ENCODE results near the gene ARHGAP31.
A peak's percentile ranks its signal among the peaks of the same experiment; 100 is the strongest.
"Not testable (repeated sequence)": the region's sequence is repeated elsewhere in the genome, so short reads cannot be mapped to it uniquely, and the experiment has no call there.

ARHGAP31 gene, protein sequence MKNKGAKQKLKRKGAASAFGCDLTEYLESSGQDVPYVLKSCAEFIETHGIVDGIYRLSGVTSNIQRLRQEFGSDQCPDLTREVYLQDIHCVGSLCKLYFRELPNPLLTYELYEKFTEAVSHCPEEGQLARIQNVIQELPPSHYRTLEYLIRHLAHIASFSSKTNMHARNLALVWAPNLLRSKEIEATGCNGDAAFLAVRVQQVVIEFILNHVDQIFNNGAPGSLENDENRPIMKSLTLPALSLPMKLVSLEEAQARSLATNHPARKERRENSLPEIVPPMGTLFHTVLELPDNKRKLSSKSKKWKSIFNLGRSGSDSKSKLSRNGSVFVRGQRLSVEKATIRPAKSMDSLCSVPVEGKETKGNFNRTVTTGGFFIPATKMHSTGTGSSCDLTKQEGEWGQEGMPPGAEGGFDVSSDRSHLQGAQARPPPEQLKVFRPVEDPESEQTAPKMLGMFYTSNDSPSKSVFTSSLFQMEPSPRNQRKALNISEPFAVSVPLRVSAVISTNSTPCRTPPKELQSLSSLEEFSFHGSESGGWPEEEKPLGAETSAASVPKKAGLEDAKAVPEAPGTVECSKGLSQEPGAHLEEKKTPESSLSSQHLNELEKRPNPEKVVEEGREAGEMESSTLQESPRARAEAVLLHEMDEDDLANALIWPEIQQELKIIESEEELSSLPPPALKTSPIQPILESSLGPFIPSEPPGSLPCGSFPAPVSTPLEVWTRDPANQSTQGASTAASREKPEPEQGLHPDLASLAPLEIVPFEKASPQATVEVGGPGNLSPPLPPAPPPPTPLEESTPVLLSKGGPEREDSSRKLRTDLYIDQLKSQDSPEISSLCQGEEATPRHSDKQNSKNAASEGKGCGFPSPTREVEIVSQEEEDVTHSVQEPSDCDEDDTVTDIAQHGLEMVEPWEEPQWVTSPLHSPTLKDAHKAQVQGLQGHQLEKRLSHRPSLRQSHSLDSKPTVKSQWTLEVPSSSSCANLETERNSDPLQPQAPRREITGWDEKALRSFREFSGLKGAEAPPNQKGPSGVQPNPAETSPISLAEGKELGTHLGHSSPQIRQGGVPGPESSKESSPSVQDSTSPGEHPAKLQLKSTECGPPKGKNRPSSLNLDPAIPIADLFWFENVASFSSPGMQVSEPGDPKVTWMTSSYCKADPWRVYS (N-terminal part only)

DNA sequence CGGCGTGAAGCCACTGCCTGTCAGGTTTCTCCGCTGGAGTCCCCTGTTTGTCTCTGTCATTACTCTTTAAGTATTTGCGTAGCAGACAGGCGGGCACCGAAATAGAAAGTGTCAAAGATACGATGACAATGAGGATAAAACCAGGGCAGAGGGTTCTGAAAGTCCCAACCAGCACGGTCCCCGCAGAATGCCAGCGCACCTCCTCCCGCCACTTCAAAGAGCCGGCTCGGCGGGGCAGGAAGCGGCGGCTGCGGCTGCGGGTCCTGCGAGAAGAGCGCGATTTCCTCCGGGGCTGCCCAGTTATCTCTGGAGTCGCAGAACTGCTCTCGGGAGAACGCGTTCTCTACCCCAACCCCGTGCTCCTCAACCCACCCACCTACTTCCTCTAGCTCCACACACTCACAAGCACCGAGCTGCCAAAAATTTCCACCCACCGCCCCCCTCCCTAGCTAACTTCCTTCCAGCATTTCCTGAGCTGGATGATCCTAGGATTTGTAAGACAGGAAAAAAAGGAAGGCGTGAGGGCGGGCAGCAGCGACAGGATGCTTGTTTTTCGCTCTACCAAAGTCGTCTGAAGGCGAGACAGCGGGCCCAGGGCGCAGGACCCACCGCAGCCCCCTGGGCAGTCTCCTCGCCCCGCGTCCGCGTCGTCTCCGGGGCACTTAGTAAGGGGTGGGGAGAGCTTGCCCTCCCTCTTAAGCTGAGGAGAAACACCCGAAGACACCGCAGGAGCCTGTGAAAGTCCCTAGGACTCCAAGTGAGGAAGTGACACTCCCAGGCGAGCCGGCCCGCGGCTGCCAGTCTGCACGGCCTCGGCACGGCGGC, at the start of gene ARHGAP31:
Gene ARHGAP31 (plus strand): TSS at position 513 of the 825 bp plus-strand sequence. CDS start 522 bp downstream, outside the sequence.
- DNase-seq (ENCODE audit: low read depth), result peak; percentile 81

- no peak for DNase-seq (ENCODE audit: low read depth)
Measured at GRCh38 chr3:119245778-119246177, 48.4 kb upstream of the ARHGAP31 start.

DNA sequence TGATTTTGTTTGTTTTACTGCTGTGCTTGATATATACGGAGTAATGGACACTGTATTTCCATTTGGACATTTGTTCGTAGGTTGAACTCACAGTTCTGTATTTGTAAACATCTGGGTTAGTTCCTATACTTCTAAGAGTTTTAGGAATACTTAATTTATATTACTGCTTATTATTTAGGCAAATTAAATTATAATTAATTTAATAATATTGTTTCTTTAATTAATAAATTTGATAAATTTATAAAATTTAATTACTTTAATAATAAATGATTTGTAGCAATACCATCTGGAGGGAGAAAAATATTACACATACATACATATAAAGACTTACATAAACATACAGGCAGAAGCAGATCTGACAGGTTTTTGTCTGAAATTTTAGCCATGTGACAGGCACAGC, 39.0 kb upstream of the ARHGAP31 start:
- DNase-seq (ENCODE audit: low read depth), result no peak

DNA sequence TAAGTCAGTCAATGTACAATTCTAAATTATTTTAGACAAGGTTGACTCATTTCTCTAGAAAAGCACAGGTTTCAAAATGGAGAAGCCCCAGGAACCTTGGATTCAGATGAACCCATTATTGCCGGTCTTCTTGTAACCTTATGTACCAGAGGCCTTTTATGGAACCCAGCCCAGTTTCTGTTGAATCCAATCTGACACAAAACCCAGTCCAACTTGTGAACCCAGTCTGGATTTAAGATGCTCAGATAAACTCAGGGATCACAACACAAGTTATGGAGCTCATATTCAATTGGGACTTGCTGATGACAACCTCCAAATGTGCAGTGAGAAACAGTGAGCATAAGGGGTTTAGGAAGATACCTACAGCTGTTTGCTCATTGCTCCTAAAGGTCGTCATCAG, 37.1 kb upstream of the ARHGAP31 start:
- no peak for DNase-seq (ENCODE audit: low read depth)

DNA sequence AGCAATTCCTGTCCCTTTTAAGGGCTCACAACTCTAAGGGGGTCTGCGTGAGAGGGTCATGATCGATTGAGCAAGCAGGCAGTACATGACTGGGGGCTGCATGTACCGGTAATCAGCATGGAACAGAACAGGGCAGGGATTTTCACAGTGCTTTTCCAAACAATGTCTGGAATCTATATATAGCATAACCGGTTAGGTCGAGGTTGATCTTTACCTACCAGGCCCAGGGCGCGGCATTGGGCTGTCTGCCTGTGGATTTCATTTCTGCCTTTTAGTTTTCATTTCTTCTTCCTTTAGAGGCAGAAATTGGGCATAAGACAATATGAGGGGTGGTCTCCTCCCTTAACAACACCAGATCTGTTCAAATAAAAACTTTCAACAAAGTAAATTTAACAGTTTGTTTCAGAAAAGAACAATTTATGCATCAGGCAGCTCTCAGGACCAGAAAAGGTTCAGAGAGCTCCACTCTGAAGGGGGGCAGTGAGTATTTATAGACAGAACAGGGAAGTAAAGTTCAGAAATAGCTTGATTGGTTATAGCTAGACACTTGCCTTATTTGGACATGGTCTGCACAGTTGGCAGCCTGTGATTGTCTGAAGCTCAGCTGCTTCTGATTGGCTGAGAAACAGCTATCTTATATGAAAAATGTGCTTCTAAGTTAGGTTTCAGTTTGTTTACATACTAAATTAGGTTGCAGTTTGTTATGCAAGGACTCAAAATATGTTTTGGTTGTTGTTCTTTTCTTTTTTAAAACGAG, 36.4 kb upstream of the ARHGAP31 start:
- DNase-seq (ENCODE audit: low read depth), result peak; percentile 62

GRCh38 chr3:119258915-119259314, 35.3 kb upstream of the ARHGAP31 start:
- peak; percentile 4 for DNase-seq (ENCODE audit: low read depth)

GRCh38 chr3:119259821-119260220, 34.4 kb upstream of the ARHGAP31 start:
- DNase-seq (ENCODE audit: low read depth), result no peak

GRCh38 chr3:119261055-119261454, 33.1 kb upstream of the ARHGAP31 start:
- DNase-seq (ENCODE audit: low read depth), result no peak

- not testable (repeated sequence) for DNase-seq (ENCODE audit: low read depth)
Measured at GRCh38 chr3:119270212-119270611, 24.0 kb upstream of the ARHGAP31 start.

GRCh38 chr3:119276680-119277079, 17.5 kb upstream of the ARHGAP31 start:
- peak; percentile 29 for DNase-seq (ENCODE audit: low read depth)

- DNase-seq (ENCODE audit: low read depth), result no peak
Measured at GRCh38 chr3:119279101-119279554, 15.1 kb upstream of the ARHGAP31 start.

- DNase-seq (ENCODE audit: low read depth), result no peak
Measured at GRCh38 chr3:119279584-119280243, 14.5 kb upstream of the ARHGAP31 start.

- no peak for DNase-seq (ENCODE audit: low read depth)
Measured at GRCh38 chr3:119288669-119289403, 5.3 kb upstream of the ARHGAP31 start.

- DNase-seq (ENCODE audit: low read depth), result no peak
Measured at GRCh38 chr3:119289404-119289770, 4.8 kb upstream of the ARHGAP31 start.

- no peak for DNase-seq (ENCODE audit: low read depth)
Measured at GRCh38 chr3:119290613-119291012, 3.6 kb upstream of the ARHGAP31 start.

DNA sequence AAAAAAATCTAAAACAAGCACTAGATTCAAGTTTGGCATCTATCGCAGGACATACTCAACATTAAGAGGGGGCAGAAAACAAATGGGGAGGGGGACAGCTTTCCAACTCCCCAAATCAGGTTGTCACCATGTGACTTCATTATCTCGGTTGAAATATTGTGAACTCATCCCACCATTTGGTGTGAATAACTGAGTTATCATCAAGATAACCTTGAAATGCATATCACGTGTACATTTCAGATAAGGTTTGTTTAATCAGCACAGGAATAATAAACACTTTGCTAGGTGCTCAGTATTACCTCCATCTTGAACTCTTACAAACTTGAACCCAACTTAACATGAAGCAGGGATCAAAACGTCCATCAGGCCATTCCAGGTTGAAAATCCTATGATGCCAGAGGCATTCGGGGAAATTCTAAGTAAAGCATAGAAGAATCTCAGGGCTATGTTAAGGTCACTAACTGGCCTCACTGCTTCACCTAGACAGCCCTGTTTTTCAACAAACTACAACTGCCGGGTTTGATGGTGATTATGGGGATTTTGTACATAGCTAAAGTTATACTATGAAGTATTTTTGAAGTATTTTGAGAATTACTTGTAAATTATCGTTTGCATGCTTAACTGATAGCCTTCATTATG, 3.0 kb upstream of the ARHGAP31 start:
- no peak for DNase-seq (ENCODE audit: low read depth)

DNA sequence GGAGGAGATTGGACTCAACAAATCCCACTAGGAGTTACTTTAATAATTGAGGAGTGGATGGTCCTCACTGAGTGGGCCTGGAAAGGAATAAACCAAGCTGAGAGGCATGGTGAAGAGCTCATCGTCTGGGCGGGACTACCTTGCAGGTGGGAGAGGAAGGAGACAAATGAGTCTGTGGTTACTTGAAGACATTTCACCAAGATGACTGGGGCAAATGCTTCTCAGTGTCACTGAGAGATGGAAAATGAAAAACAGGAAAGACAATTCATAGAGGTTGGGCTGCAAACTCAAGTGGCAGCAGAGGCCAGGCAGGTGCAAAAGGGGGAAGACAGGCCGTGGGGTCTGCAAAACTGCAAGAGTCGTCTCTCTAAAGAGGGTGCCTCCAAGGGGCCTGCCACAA, 1.5 kb upstream of the ARHGAP31 start:
- DNase-seq (ENCODE audit: low read depth), result no peak

GRCh38 chr3:119293105-119293870, 895 bp upstream of the ARHGAP31 start:
- DNase-seq (ENCODE audit: low read depth), result no peak

All from EH (cell line).